Adipose tissue (tissue), 3 donors: ENCODE data around the gene ATG16L2. TPM values are rescaled to one million over a fixed set of nuclear protein-coding genes. Genes with fewer than 3 reads are reported as not detected.
"Not testable (repeated sequence)": the region's sequence is repeated elsewhere in the genome, so short reads cannot be mapped to it uniquely, and the experiment has no call there.

Experiments used
- H3K27ac ChIP-seq: one replicate; pipeline ENCODE4 v1.5.1; 2013; ENCODE audit warnings: low read depth, low read length
- WGBS, 3 donors: extraction: QIAGEN DNeasy Blood & Tissue Kit; methylation state at CpG; one replicate each; pipeline ENCODE4 v1.1.7; 2013; 5-methylcytosine and 5-hydroxymethylcytosine counted together
- polyA plus RNA-seq, 3 donors: library from polyadenylated mRNA; stranded (reverse); fragments of 200-250 nt; gene quantifications; one replicate each; pipeline ENCODE4 v1.2.3, GENCODE V29; 2013
- donor health status: healthy with polysubstance abuse.
- donor health status: Bipolar disorder and iron deficiency.
- donor health status: healthy.

ATG16L2 gene
- polyA plus RNA-seq, 3 donors = 12.8 to 58.0 (median 26.1) TPM

DNA sequence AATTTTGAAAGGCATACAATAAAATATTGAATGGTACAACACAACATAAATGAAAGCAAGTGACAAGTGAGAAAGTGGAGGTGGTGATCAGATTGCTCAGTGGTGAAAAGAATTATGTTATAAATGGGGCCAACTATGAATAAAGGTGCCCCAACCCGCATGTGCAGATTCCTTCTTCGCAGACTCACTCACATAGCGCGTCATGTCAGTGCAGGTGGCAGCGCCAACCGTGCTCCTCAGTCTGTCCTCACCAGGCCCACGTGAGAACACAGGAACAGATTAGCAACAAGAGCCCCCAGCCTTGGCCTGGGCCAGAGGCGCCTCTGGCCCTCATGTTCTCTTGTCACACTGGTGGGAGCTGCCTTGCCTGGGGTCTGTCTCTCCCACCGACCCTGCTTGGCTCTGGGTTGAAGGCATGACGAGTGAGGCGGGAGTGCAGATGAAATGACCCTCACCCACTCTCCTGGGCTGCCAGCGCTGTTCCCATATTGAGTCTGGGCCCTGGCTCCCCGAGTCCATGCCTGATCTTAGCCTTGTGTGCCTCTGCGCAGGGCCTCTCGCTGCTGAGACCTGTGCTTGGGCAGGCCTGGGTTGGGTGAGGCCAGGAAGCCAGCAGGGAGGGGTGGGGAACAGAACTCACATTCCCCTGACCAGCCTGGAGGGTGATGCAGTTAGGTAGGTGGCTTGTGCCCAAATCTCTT lies 6.4 kb downstream of the ATG16L2 start:
- H3K27ac ChIP-seq = no peak overlapping the region
- 94 to 99% (median 96%) methylated on average over 15 of the region's 15 CpGs for WGBS, 3 donors

DNA sequence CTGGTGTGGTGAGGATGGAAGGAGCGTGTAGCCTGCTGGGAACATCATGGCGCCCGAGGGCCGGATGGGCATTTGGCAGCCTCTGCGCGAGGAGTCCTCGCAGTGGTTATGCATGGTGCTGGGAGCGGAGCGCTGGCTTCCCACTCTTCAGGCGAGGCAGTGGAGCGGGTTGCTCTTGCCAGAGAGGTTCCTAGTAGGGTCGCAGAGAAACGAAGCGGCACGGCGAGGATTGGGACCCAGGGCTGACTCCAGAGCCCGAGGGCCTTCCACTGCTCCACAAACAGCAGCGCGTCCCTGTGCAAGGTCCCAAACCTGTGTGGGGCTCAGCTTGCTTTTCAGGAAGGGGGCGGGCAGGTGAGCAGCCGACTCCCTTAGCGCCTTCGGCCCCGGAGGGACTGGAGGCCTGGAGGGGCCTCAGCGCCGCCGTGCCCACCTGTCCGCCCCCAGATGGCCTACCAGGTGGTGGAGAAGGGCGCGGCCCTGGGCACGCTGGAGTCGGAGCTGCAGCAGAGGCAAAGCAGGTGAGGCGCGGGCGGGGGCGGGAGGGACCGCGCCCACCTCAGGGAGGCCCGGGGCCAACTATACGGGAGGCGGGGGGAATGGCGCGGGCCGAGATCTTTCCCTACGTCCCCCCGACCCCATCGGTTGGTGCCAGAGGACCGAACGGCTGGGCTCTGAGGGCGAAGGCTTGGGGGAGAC lies 7.2 kb downstream of the ATG16L2 start:
- WGBS, 3 donors = 42 to 66% (median 56%) methylated on average over 44 to 50 of the region's 50 CpGs
- H3K27ac ChIP-seq = no peak overlapping the region

DNA sequence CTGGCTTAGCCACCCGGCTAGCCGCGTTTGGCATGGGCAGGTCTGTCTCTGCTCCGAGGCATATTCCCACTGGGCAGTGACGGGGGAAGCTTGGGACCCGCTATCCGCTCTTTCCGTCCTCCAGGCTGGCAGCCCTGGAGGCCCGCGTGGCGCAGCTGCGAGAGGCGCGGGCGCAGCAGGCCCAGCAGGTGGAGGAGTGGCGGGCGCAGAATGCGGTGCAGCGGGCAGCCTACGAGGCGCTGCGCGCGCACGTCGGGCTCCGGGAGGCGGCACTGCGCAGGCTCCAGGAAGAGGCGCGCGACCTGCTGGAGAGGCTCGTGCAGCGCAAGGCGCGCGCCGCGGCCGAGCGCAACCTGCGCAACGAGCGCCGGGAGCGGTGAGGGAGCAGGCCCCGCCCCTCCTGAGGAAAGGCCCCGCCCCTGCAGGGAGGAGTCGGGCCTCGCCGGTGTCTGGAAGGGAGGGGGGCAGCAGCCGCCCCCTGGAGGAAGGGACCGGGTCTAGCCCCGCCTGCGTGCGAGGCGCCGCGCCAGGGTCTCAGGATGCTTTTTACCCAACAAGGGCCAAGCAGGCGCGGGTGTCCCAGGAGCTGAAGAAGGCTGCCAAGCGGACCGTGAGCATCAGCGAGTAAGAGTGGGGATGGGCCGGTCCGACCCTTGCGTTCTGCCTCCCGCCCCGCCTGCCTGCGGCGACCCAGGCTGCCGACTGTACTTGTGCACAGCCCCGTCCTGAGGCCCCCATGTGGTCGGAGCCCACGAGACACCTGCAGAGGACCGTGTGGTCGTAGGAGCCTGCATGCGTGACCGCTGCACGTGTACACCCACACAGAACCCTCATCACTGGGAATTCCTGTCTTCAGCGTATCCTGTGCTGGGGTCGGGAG lies 7.9 kb downstream of the ATG16L2 start:
- 10 to 32% (median 28%) methylated on average over 72 to 82 of the region's 82 CpGs for WGBS, 3 donors

DNA sequence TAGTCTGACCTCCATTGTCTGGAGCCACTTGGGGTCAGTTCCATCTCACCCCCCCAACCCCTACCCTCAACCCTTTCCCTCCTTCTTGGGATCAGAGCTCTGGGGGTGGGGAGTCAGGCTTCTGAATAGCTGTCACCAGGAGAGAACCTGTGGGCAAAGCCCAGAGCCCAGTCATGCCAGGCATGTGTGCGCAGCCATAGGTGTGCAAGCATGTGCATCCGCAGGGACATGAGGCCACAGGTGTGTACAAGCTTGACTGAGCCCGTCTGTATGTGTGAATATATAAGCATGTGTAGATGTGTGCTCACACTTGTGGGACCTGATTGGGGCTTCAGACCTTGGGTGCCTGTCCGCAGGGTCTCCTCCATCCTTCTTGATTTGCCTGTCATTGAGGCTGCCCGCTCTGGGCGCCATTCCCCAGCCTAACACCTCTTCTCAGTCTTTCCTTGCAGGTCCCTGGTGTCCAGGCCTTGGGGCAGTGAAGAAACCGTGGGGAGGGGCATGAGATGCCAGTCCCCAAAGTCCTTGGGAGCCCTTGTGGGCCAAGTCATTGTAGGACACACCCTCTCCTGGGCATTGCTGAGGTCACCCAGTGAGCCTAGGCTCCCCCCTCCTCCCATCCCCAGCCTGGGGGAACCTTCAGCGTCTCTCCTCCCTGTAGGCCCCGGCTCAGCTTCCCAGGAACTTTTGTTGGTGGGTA lies 9.0 kb downstream of the ATG16L2 start:
- H3K27ac ChIP-seq = no peak overlapping the region
- 95 to 96% (median 96%) methylated on average over 9 of the region's 9 CpGs for WGBS, 3 donors

More for the DNA sequence above, 7.9 kb downstream of the ATG16L2 start:
- H3K27ac ChIP-seq = no peak overlapping the region

DNA sequence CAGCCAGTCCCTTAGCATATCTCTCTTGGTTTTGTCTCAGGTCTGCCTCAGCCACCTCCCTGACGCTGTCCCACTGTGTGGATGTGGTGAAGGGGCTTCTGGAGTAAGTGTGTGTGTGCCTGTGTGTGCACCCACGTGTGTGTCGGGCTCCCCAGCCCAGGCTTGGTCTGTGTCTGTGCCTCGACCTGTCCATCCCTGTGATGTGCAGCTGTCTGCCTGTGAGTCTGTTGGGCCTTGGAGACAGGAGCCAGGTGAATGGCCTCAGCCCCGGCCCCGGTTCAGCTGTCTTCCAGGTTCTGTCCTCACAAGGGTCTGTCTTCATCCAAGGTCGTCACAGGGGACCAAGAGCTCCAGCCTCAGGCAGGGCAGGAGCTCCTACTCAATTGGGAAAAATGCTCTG lies 9.8 kb downstream of the ATG16L2 start:
- no peak overlapping the region for H3K27ac ChIP-seq
- 82 to 91% (median 87%) methylated on average over 7 of the region's 7 CpGs for WGBS, 3 donors

DNA sequence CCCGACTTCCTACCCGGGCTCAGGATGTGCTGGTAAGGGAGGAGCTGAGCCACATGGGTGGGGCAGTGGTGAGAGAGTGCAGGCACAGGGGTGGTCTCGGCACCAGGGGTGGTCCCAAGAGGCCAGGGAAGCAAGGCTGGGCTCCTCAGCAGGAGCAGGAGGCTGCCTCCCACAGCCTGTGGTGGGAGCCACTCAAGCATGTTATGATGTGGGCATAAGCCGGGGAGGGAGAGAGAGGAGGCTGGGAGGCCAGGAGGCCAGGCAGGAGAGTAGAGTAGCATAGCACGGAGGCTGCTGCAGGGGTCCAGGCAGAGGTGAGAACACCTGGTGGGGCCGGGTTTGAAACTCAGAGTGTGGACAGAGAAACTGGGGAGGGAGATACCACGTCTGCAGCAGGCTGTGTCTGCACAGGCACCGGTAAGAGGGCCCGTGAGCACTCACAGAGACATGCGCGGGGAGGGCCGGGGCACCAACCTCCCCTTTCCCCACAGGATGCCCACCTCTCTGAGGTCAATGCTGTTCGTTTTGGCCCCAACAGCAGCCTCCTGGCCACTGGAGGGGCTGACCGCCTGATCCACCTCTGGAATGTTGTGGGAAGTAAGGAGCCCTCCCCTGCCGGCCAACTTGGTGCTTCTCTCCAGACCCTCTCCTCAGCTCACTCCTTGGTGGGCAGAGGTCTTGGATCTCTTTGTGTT lies 10.7 kb downstream of the ATG16L2 start:
- WGBS, 3 donors = 78 to 84% (median 82%) methylated on average over 15 of the region's 15 CpGs
- no peak overlapping the region for H3K27ac ChIP-seq

DNA sequence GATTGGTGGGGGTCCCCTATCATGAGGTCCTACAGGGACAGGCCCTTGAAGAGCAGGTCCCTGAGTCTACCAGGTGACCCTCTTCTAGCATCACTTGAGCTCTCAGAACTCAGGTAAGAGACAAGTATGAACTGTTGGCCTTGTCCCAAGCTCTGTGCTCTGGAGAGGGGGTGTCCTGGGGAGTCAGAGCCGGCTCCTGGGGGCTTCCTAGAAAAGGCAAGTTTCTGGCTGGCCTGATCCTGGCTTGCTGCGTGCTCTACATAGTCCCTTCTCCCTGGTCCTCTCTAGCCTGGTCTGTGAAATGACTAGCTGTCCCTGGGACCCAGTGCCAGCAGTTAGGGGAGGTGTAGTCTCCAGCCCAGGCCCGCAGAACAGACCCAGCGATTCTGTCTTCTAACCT lies 11.4 kb downstream of the ATG16L2 start:
- H3K27ac ChIP-seq = no peak overlapping the region
- WGBS, 3 donors = 68 to 77% (median 74%) methylated on average over 4 of the region's 4 CpGs

DNA sequence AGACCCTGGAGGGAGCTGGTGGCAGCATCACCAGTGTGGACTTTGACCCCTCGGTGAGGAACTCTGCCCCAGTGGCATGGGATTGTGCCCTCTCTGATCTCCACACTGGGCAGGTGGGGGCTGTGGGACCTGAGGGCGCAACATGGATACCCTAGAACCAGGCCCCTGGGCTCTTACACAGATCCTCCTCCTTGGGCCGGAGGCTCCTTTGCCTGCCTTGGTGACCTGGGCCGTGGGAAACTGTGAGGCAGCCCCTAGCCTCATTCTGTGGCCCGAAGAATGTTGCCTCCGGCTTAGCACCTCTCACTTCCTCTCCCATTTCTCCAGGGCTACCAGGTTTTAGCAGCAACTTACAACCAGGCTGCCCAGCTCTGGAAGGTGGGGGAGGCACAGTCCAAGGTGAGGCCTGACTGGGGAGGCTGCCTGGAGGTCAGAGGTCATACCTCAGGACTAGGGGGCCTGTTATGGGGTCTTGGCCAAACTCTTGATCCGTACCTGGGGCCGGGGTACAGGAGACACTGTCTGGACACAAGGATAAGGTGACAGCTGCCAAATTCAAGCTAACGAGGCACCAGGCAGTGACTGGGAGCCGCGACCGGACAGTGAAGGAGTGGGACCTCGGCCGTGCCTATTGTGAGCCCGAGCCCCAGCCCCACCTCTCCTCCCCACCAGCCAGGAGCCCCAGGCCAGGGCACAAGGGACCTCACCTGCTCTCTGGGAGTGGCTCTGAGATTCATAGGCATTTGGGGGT lies 12.2 kb downstream of the ATG16L2 start:
- H3K27ac ChIP-seq = no peak overlapping the region
- 90 to 92% (median 90%) methylated on average over 15 of the region's 15 CpGs for WGBS, 3 donors

DNA sequence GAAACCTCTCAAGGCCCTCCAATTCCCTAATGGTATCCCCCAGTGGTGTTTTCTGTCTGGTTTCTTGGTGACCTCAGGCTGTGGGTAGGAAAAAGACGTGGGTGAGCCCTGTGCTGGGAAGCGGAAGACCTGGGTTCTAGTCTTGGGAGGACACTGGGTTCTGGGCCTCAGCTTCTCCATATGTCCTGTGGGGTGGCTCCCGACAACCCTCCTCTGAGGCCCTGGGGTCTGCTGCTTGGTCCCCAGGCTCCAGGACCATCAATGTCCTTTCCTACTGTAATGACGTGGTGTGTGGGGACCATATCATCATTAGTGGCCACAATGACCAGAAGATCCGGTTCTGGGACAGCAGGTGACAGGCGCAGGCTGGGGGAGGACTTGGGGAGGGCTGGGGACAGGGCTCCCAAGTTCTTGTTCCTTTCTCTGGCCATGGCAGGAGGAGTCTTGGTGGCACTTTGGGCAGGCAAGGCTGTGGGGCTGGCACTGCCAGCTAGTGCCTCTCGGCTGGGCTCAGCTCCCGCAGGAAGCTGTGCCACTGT lies 12.8 kb downstream of the ATG16L2 start:
- 90 to 92% (median 92%) methylated on average over 8 of the region's 8 CpGs for WGBS, 3 donors
- H3K27ac ChIP-seq = no peak overlapping the region

DNA sequence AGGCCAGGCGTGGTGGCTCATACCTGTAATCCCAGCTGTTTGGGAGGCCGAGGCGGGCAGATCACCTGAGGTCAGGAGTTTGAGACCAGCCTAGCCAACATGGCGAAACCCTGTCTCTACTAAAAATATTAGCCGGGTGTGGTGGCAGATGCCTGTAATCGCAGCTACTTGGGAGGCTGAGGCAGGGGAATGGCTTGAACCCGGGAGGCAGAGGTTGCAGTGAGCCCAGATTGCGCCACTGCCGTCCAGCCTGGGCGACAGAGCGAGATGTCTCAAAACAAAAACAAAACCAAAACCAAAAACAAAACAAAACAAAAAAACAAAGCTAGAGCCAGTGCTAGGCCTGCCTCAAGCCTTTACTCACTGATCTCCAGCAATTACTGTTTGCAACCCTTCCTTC lies 13.4 kb downstream of the ATG16L2 start:
- H3K27ac ChIP-seq = not testable (repeated sequence)
- WGBS, 3 donors = 68 to 86% (median 69%) methylated on average over 11 of the region's 11 CpGs

DNA sequence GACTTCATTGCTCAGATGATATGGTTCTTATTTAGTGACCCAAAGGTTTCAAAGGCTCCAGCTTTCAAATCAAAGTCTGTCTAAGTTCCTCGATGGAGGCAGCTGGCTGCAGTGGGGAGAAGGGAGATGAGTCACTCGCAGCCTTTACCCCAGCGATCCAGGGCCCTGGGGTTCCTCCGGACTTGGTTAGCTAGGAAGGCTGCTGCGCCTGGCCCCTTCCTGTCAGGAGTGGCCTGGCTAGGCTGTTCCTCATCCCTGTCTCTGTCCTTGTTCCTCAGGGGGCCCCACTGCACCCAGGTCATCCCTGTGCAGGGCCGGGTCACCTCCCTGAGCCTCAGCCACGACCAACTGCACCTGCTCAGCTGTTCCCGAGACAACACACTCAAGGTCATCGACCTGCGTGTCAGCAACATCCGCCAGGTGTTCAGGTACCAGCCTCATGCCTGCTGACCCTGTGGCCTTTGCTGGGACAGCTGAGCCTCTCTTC lies 13.9 kb downstream of the ATG16L2 start:
- 48 to 63% (median 50%) methylated on average over 11 of the region's 11 CpGs for WGBS, 3 donors
- H3K27ac ChIP-seq = no peak overlapping the region

DNA sequence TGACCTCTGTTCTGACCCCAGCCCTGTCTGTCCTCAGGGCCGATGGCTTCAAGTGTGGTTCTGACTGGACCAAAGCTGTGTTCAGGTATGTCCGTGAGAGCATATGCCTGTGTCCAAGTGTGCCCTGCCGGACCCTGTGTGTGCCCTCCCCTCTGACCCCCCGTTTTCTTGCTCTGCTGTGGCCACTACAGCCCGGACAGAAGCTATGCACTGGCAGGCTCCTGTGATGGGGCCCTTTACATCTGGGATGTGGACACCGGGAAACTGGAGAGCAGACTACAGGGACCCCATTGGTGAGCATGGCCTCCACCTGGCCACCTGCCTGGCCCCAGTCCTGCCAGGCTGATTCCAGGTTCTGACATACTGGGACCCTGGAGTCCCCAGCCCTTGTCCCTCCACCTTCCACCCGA lies 14.5 kb downstream of the ATG16L2 start:
- no peak overlapping the region for H3K27ac ChIP-seq
- WGBS, 3 donors = 83 to 85% (median 85%) methylated on average over 7 of the region's 7 CpGs

DNA sequence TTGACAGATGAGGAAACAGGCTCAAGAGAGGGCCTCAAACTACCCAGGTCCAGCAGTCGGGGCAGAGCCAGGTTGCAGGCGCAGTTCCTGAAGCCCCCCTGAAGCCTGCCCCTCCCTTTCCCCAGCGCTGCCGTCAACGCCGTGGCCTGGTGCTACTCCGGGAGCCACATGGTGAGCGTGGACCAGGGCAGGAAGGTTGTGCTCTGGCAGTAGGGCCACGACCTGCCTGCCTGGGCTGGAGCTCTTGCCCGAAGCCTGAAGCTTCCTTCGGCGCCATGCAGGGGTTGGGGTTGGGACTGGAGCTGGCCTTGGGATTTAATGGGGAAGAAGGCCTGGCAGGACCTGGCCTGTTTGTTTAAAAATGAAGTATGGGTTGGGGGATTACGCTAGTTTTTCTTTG lies 15.0 kb downstream of the ATG16L2 start:
- no peak overlapping the region for H3K27ac ChIP-seq
- WGBS, 3 donors = 94 to 97% (median 95%) methylated on average over 13 of the region's 13 CpGs

DNA sequence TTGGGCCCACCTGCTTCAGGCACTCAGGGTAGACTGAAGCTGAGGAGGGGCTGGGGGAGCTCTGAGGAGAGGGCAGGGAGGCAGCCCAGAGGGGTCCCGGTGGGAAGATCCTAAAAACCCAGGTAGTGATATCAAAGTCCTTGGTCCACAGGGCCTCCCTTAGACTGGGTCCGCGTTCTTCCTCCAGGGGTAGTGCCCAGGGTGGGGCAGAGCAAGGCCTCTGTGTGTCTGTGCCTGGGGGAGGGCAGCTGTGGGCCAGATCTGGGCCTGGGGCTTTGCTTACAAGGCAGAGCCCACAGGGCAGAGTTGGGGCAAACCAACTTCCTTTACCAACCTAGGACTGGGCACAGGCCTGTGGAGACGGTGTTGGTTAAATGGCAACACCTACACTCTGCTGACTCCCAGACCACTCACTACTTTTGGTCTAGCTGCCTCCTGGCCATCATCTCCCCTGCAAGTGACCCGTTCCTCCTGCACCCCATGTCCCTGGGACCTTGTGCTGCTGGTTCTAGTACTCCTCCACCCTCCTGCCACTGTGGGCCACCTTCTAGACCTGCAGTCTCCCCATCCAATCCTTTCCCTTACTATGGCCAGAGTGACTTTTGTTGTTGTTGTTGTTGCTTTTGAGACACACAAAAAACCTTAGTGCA lies 15.8 kb downstream of the ATG16L2 start:
- WGBS, 3 donors = 88 to 93% (median 90%) methylated on average over 5 of the region's 5 CpGs
- H3K27ac ChIP-seq = no peak overlapping the region

DNA sequence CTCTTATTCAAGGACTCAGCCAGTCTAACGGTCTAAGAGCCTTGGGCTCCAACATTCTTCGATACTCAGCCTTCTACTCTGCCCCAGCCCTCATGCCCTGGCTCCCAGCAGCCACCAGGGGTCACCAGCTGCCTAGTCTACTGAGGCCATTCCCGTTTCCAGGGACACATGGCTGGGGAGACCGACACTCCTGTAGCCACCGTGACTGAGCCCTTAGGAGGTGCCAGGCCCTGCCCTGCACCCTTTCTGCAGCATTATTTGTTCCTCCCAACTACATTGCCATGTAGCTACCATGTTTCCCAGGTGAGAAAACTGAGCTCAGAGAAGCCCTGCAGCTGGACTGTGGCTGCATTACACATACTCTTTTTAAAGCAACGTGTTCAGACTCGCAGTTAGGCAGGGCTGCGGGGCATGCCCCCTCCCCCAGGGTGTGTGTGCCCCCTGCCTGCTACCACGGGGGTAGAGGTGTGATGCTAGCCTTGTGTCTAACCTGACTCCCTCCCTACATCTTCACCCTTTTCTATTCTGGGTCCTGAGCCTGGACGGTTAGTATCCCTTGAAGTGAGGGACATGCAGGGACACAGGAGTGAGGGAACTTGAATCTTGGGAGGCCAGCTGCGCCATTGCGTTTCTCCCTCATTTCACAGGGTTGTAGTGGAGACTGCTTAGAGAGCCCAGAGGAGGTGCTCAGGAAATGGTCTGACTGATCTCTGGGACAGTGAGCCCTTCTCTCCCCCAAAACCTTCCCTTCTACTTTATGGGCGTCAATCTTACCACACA lies 17.5 kb downstream of the ATG16L2 start:
- WGBS, 3 donors = 36 to 56% (median 46%) methylated on average over 13 of the region's 13 CpGs
- no peak overlapping the region for H3K27ac ChIP-seq
